IMR-90 (cell line): Measurements from ENCODE around the gene ATM. TPM values are rescaled to one million over a fixed set of nuclear protein-coding genes. Genes with fewer than 3 reads are reported as not detected.
"Not testable (repeated sequence)": the region's sequence is repeated elsewhere in the genome, so short reads cannot be mapped to it uniquely, and the experiment has no call there.

Experiments used
- ATAC-seq: fragments of 200-7000 bp; cut with Tn5 transposase; 2 replicates; pipeline ENCODE4 v1.9.1; 2020; ENCODE audit warnings: low read depth, mild to moderate bottlenecking, moderate library complexity
- BruUV-seq: library from RNA; stranded (reverse); fragments of 400-500 nt; replicated peaks from 2 replicates; lab custom pipeline; 2021; lab: Mats Ljungman, UMichigan
- CTCF ChIA-PET: fragments of 300-600 bp; formaldehyde crosslinking; extraction: SDS; loops from one replicate; lab custom pipeline; 2021; ENCODE audit warnings: antibody characterized with exemption; lab: Yijun Ruan, JAX
- POLR2A ChIA-PET: fragments of 300-600 bp; sonication (Branson Sonifier 250); formaldehyde crosslinking; loops from one replicate; lab custom pipeline; 2022; ENCODE audit warnings: antibody characterized with exemption; ENCODE audit not compliant: unreplicated experiment; lab: Charles Lee
- DNase-seq: peaks from one replicate; pipeline ENCODE4 v3.0.0; 2013
- H2AFZ ChIP-seq: replicated peaks from 2 replicates; pipeline ENCODE3; 2013; ENCODE audit warnings: low read length, mild to moderate bottlenecking; ENCODE audit not compliant: poor library complexity
- H2AK5ac ChIP-seq: 2 replicates; pipeline ENCODE4 v1.6.1; 2013; ENCODE audit warnings: low read depth, low read length, inconsistent platforms
- H2AK9ac ChIP-seq: replicated peaks from 2 replicates; pipeline ENCODE3; 2013; ENCODE audit warnings: mild to moderate bottlenecking, low read depth, low read length, moderate library complexity; ENCODE audit not compliant: poor library complexity
- H2BK120ac ChIP-seq: 2 replicates; pipeline ENCODE4 v1.6.1; 2013; ENCODE audit warnings: low read depth, low read length, inconsistent platforms
- H2BK15ac ChIP-seq: 3 replicates; pipeline ENCODE4 v1.6.1; 2013; ENCODE audit warnings: low read depth, low read length, inconsistent platforms
- H2BK20ac ChIP-seq: 2 replicates; pipeline ENCODE4 v1.6.1; 2013; ENCODE audit warnings: low read depth, mild to moderate bottlenecking, inconsistent platforms, low read length, moderate library complexity
- H2BK5ac ChIP-seq: 2 replicates; pipeline ENCODE4 v1.6.1; 2013; ENCODE audit warnings: mild to moderate bottlenecking, low read depth, low read length, inconsistent platforms; ENCODE audit not compliant: poor library complexity, severe bottlenecking
- H3K14ac ChIP-seq: replicated peaks from 2 replicates; pipeline ENCODE4 v1.6.1; 2013; ENCODE audit warnings: low read depth, low read length, inconsistent platforms
- H3K18ac ChIP-seq: 2 replicates; pipeline ENCODE4 v1.6.1; 2013; ENCODE audit warnings: low read depth, low read length, control low read depth
- H3K23ac ChIP-seq: 2 replicates; pipeline ENCODE4 v1.6.1; 2013; ENCODE audit warnings: low read depth, low read length, inconsistent platforms
- H3K27ac ChIP-seq: 2 replicates; pipeline ENCODE4 v1.5.1; 2013; ENCODE audit warnings: mild to moderate bottlenecking, control low read depth, low read length; ENCODE audit not compliant: insufficient read depth
- H3K27me3 ChIP-seq: 2 replicates; pipeline ENCODE4 v1.6.1; 2013; ENCODE audit warnings: low read length; ENCODE audit not compliant: control insufficient read depth, insufficient read depth
- H3K36me3 ChIP-seq: 2 replicates; pipeline ENCODE4 v1.6.1; 2013; ENCODE audit warnings: low read length, mixed read lengths; ENCODE audit not compliant: control insufficient read depth, insufficient read depth
- H3K4ac ChIP-seq: 2 replicates; pipeline ENCODE4 v1.6.1; 2013; ENCODE audit warnings: low read depth, low read length, inconsistent platforms
- H3K4me1 ChIP-seq: 2 replicates; pipeline ENCODE4 v1.6.1; 2013; ENCODE audit warnings: low read length, mixed read lengths; ENCODE audit not compliant: control insufficient read depth, insufficient read depth
- H3K4me2 ChIP-seq: 2 replicates; pipeline ENCODE4 v1.6.1; 2013; ENCODE audit warnings: low read depth, mild to moderate bottlenecking, control low read depth, low read length, moderate library complexity
- H3K4me3 ChIP-seq: 2 replicates; pipeline ENCODE4 v1.5.1; 2013; ENCODE audit warnings: low read depth, mild to moderate bottlenecking, control low read depth, low read length, moderate library complexity; ENCODE audit not compliant: insufficient read depth
- H3K56ac ChIP-seq: 2 replicates; pipeline ENCODE4 v1.6.1; 2013; ENCODE audit warnings: low read length, inconsistent platforms; ENCODE audit not compliant: insufficient read depth; ENCODE audit errors: extremely low read depth
- H3K79me1 ChIP-seq, 2 experiments: 2 replicates each; pipeline ENCODE4 v1.6.1; 2013; ENCODE audit warnings: low read length in 2 of 2, inconsistent platforms in 1 of 2, low read depth in 1 of 2
- H3K9ac ChIP-seq: 2 replicates; pipeline ENCODE4 v1.6.1; 2013; ENCODE audit warnings: low read depth, low read length, control low read depth
- H3K9me1 ChIP-seq: 2 replicates; pipeline ENCODE4 v1.6.1; 2013; ENCODE audit warnings: low read length, inconsistent platforms; ENCODE audit not compliant: insufficient read depth
- H3K9me3 ChIP-seq: 2 replicates; pipeline ENCODE4 v1.6.1; 2013; ENCODE audit warnings: low read length; ENCODE audit not compliant: control insufficient read depth, insufficient read depth
- H4K20me1 ChIP-seq: 2 replicates; pipeline ENCODE4 v1.6.1; 2013; ENCODE audit warnings: low read length, inconsistent platforms; ENCODE audit not compliant: insufficient read depth
- H4K5ac ChIP-seq: 2 replicates; pipeline ENCODE4 v1.6.1; 2013; ENCODE audit warnings: mild to moderate bottlenecking, low read depth, low read length, control low read depth
- H4K8ac ChIP-seq, 2 experiments: 2 replicates each; pipeline ENCODE4 v1.6.1; 2013; ENCODE audit warnings: low read depth in 2 of 2, low read length in 2 of 2, control low read depth in 1 of 2, inconsistent platforms in 1 of 2
- H4K91ac ChIP-seq: 2 replicates; pipeline ENCODE4 v1.6.1; 2013; ENCODE audit warnings: low read depth, low read length, inconsistent platforms; ENCODE audit not compliant: insufficient read depth
- WGBS, 2 experiments: methylation state at CpG; one replicate each; pipeline versions ENCODE4 v1.1.5 to v1.1.7; 2013; ENCODE audit warnings: missing lambda C conversion rate in 2 of 2; ENCODE audit not compliant: insufficient read length in 1 of 2; ENCODE audit errors: extremely low coverage in 2 of 2; 5-methylcytosine and 5-hydroxymethylcytosine counted together
- dilution Hi-C: fragments of 300-500 bp; cut with HindIII; formaldehyde crosslinking; loops from one replicate; pipeline ENCODE4 v1.14.3; 2018; ENCODE audit warnings: low sequenced_read_pairs; ENCODE audit not compliant: unreplicated experiment
- in situ Hi-C: fragments of 300-500 bp; cut with MboI; formaldehyde crosslinking; loops from 3 replicates; pipeline ENCODE4 v1.14.3; 2019; ENCODE audit warnings: low sequenced_read_pairs, inconsistent platforms, mixed read lengths
- intact Hi-C: fragments of 100-400 bp; cut with micrococcal nuclease; formaldehyde crosslinking; loops from 2 replicates; pipeline ENCODE4 v1.10.0; 2022
- polyA plus RNA-seq, 3 experiments: library from polyadenylated mRNA; depleted of rRNA; stranded (reverse); fragments of >200 nt; gene quantifications; 2 replicates each; pipeline ENCODE4 v1.2.3, GENCODE V29; 2012; ENCODE audit warnings: low replicate concordance in 1 of 3
- total RNA-seq: library from RNA; depleted of rRNA; stranded (reverse); fragments of >200 nt; gene quantifications from 2 replicates; pipeline ENCODE4 v1.2.3, GENCODE V29; 2012

Gene ATM
- total and polyA plus RNA-seq, 2 of the 4 experiments (the other 2 are of a cell fraction), result 18.1 to 30.6 TPM

- 98% methylated on average over 7 of the region's 24 CpGs; no CpG with 5 or more reads in 1 of the 2 experiments for WGBS, 2 experiments
- H2BK120ac ChIP-seq, H3K14ac ChIP-seq, H3K4ac ChIP-seq, H3K18ac ChIP-seq, H3K56ac ChIP-seq, POLR2A ChIA-PET, H3K36me3 ChIP-seq, H4K8ac ChIP-seq, H2BK15ac ChIP-seq, BruUV-seq, H3K23ac ChIP-seq, H3K79me1 ChIP-seq, in situ Hi-C loops, H3K9ac ChIP-seq, H2BK5ac ChIP-seq, H2AK9ac ChIP-seq, H2BK20ac ChIP-seq, dilution Hi-C loops, intact Hi-C loops, H3K4me1 ChIP-seq, H4K20me1 ChIP-seq, H4K91ac ChIP-seq, H3K27ac ChIP-seq, CTCF ChIA-PET, H3K9me3 ChIP-seq, H2AK5ac ChIP-seq, H4K5ac ChIP-seq, ATAC-seq, H2AFZ ChIP-seq, H3K9me1 ChIP-seq, DNase-seq, H3K4me2 ChIP-seq, H3K27me3 ChIP-seq, H3K4me3 ChIP-seq: not testable (repeated sequence)
These were observed 150.6 kb downstream of the ATM start for GRCh38 chr11:108373505-108373904.
